K562 (cell line): ENCODE measurements around the gene IL27RA. TPM values are rescaled to one million over a fixed set of nuclear protein-coding genes. Genes with fewer than 3 reads are reported as not detected.

Experiments
- ATAC-seq: fragments of 200-7000 bp; cut with Tn5 transposase; 3 replicates; pipeline ENCODE4 v1.9.1; 2020; ENCODE audit warnings: moderate library complexity
- BruUV-seq: library from RNA; stranded (reverse); fragments of 400-500 nt; replicated peaks from 2 replicates; lab custom pipeline; 2021; lab: Mats Ljungman, UMichigan
- CTCF ChIA-PET: fragments of 300-600 bp; formaldehyde crosslinking; extraction: SDS; loops from one replicate; lab custom pipeline; 2021; ENCODE audit warnings: low intra/inter-chr PET ratio; lab: Yijun Ruan, JAX
- POLR2A ChIA-PET: fragments of 300-600, 350-650 bp; sonication (Branson Sonifier 250); formaldehyde crosslinking; extraction: SDS; loops from one replicate; lab custom pipeline; 2021; ENCODE audit warnings: antibody characterized with exemption, inconsistent platforms; lab: Yijun Ruan, JAX
- DNase-seq, 4 experiments: peaks; one replicate each; pipeline versions ENCODE4 v3.0.0 to v3.0.0-alpha.2; 2011 to 2018; ENCODE audit warnings: low spot score in 3 of 4, mixed read lengths in 3 of 4; ENCODE audit errors: extremely low read depth in 1 of 4
- FAIRE-seq: peaks from 2 replicates; lab custom pipeline; 2011; peaks lifted over from hg19 to GRCh38; lab: Jason Lieb, UNC
- H2AFZ ChIP-seq: 2 replicates; pipeline ENCODE4 v1.6.0; 2011; ENCODE audit warnings: low read depth, low read length, control low read depth, inconsistent platforms
- H3K27ac ChIP-seq: fragments of 200-600 bp; 3 replicates; pipeline ENCODE4 v1.8.0; 2011; ENCODE audit warnings: low read depth, mild to moderate bottlenecking, control low read depth, inconsistent platforms, low read length, moderate library complexity, mixed read lengths; ENCODE audit errors: extremely low read depth
- H3K27me3 ChIP-seq, 2 experiments: fragments of 300-600 bp in 1 of 2; 2 replicates in 1 of 2; 3 replicates in 1 of 2; pipeline versions ENCODE4 v1.6.0 to v1.8.0; 2011; ENCODE audit warnings: inconsistent platforms in 2 of 2, low read length in 2 of 2, mild to moderate bottlenecking in 1 of 2, mixed read lengths in 1 of 2, moderate library complexity in 1 of 2; ENCODE audit not compliant: control insufficient read depth in 2 of 2, insufficient read depth in 2 of 2
- H3K36me3 ChIP-seq: fragments of 300-600 bp; 3 replicates; pipeline ENCODE4 v1.8.0; 2011; ENCODE audit warnings: mild to moderate bottlenecking, low read length, inconsistent platforms; ENCODE audit not compliant: control insufficient read depth, insufficient read depth
- H3K4me1 ChIP-seq, 2 experiments: fragments of 200-600 bp in 1 of 2; replicated peaks in 1 of 2; 2 replicates in 1 of 2; 3 replicates in 1 of 2; pipeline versions ENCODE4 v1.5.1 to v1.8.0; 2011; ENCODE audit warnings: inconsistent platforms in 2 of 2, low read length in 2 of 2, mild to moderate bottlenecking in 1 of 2, mixed read lengths in 1 of 2, moderate library complexity in 1 of 2; ENCODE audit not compliant: control insufficient read depth in 2 of 2, insufficient read depth in 2 of 2
- H3K4me2 ChIP-seq: 2 replicates; pipeline ENCODE4 v1.6.1; 2011; ENCODE audit warnings: low read length, control low read depth, inconsistent platforms, mixed read lengths; ENCODE audit not compliant: insufficient read depth
- H3K4me3 ChIP-seq: fragments of 200-600 bp; sonication (generic), shearing (Covaris generic); 2 replicates; pipeline ENCODE4 v1.5.1; 2016; ENCODE audit warnings: control low read depth, inconsistent platforms
- H3K79me2 ChIP-seq: fragments of 200-600 bp; 3 replicates; pipeline ENCODE4 v1.8.0; 2011; ENCODE audit warnings: low read length, inconsistent platforms; ENCODE audit not compliant: control insufficient read depth, insufficient read depth
- H3K9ac ChIP-seq, 2 experiments: 2 replicates each; pipeline versions ENCODE4 v1.6.0 to v1.6.1; 2011; ENCODE audit warnings: low read depth in 2 of 2, low read length in 2 of 2, control low read depth in 1 of 2, inconsistent platforms in 1 of 2, mild to moderate bottlenecking in 1 of 2, mixed read lengths in 1 of 2; ENCODE audit not compliant: insufficient read depth in 1 of 2
- H3K9me1 ChIP-seq: one replicate; pipeline ENCODE4 v1.6.0; 2011; ENCODE audit warnings: inconsistent platforms, mild to moderate bottlenecking, low read length, moderate library complexity; ENCODE audit not compliant: control insufficient read depth, insufficient read depth
- H3K9me3 ChIP-seq: replicated peaks from 2 replicates; pipeline ENCODE4 v1.5.1; 2011; ENCODE audit warnings: low read depth, low read length, inconsistent platforms; ENCODE audit not compliant: control insufficient read depth, insufficient read depth
- H4K20me1 ChIP-seq: replicated peaks from 2 replicates; pipeline ENCODE4 v1.6.1; 2011; ENCODE audit warnings: low read length, inconsistent platforms, mixed read lengths; ENCODE audit not compliant: control insufficient read depth, insufficient read depth
- C11orf30 ChIP-seq: fragments of 450-650 bp; IDR thresholded peaks from 2 replicates; pipeline ENCODE4 v1.6.1; 2016; ENCODE audit warnings: low read depth, mild to moderate bottlenecking
- CGGBP1 ChIP-seq: fragments of 250-450 bp; sonication (Bioruptor Pico); IDR thresholded peaks from 2 replicates; pipeline ENCODE4 v1.9.0; 2021; ENCODE audit warnings: mild to moderate bottlenecking
- EP400 ChIP-seq: fragments of 450-650 bp; IDR thresholded peaks from 2 replicates; pipeline ENCODE4 v1.6.1; 2017; ENCODE audit warnings: antibody characterized with exemption, mild to moderate bottlenecking, moderate library complexity
- IRF1 ChIP-seq: sonication (generic); formaldehyde crosslinking; IDR thresholded peaks from 2 replicates; pipeline ENCODE4 v1.8.0; 2022; ENCODE audit warnings: missing genetic modification reagents, mild to moderate bottlenecking, borderline replicate concordance
- MXD1 ChIP-seq: fragments of 250-450 bp; sonication (Bioruptor Pico); IDR thresholded peaks from 2 replicates; pipeline ENCODE4 v1.8.0; 2021; ENCODE audit warnings: borderline replicate concordance, mild to moderate bottlenecking, moderate library complexity; ENCODE audit not compliant: poor library complexity, severe bottlenecking
- POLR2AphosphoS5 ChIP-seq: IDR thresholded peaks from 2 replicates; pipeline ENCODE4 v1.6.1; 2011; ENCODE audit warnings: mild to moderate bottlenecking, low read depth, low read length, moderate library complexity; ENCODE audit not compliant: control insufficient read depth, insufficient read depth
- POLR2B ChIP-seq: fragments of 450-650 bp; IDR thresholded peaks from 2 replicates; pipeline ENCODE4 v1.6.1; 2018; ENCODE audit warnings: low read depth; ENCODE audit not compliant: partially characterized antibody
- SMARCB1 ChIP-seq: IDR thresholded peaks from 2 replicates; pipeline ENCODE4 v1.6.1; 2011; ENCODE audit warnings: improper control_type of control experiment, low read depth; ENCODE audit not compliant: insufficient read length
- ZBTB34 ChIP-seq: fragments of 250-450 bp; sonication (Bioruptor Pico); IDR thresholded peaks from 2 replicates; pipeline ENCODE4 v1.8.0; 2021; ENCODE audit warnings: mild to moderate bottlenecking, moderate library complexity
- ZNF217 ChIP-seq: sonication (generic); formaldehyde crosslinking; IDR thresholded peaks from 2 replicates; pipeline ENCODE4 v1.8.0; 2022; ENCODE audit warnings: mild to moderate bottlenecking, missing genetic modification reagents
- ZNF282 ChIP-seq: sonication (generic); formaldehyde crosslinking; IDR thresholded peaks from 2 replicates; pipeline ENCODE4 v1.8.1; 2023; ENCODE audit warnings: missing genetic modification reagents
- ZNF583 ChIP-seq: fragments of 250-450 bp; sonication (Bioruptor Pico); IDR thresholded peaks from 2 replicates; pipeline ENCODE4 v1.4.0; 2020
- ZNF740 ChIP-seq, 3 experiments: fragments of 200-800 bp in 1 of 3; sonication (Bioruptor generic) in 1 of 3; sonication (generic) in 1 of 3; formaldehyde crosslinking in 1 of 3; IDR thresholded peaks; 2 replicates each; pipeline versions ENCODE4 v1.6.1 to v1.8.0; 2016 to 2022; ENCODE audit warnings: mild to moderate bottlenecking in 2 of 3, missing compliant biosample characterization in 2 of 3, missing genetic modification characterization in 2 of 3, missing genetic modification reagents in 1 of 3
- WGBS: fragments of 100-300 bp; shearing (Covaris generic); methylation state at CpG from one replicate; pipeline ENCODE4 v1.1.6; 2016; ENCODE audit warnings: low coverage, mixed read lengths; ENCODE audit not compliant: insufficient coverage; ENCODE audit errors: missing lambda C conversion rate; 5-methylcytosine and 5-hydroxymethylcytosine counted together
- in situ Hi-C: fragments of 300-500 bp; cut with MboI; formaldehyde crosslinking; loops from 4 replicates; pipeline ENCODE4 v1.15.0; 2018; ENCODE audit warnings: inconsistent platforms, mixed read lengths
- intact Hi-C: fragments of 100-400 bp; cut with micrococcal nuclease; formaldehyde crosslinking; loops from 2 replicates; pipeline ENCODE4 v1.14.2; 2022
- polyA plus RNA-seq, 8 experiments: library from polyadenylated mRNA; depleted of rRNA in 4 of 8; stranded (reverse) in 5 of 8; unstranded in 3 of 8; fragments of >200 nt; fragmentation: Nextera tagmentation in 2 of 8; fragmentation: Illumina TruSeq in 1 of 8; extraction: Ambion mirVana in 2 of 8; extraction: Trizol in 1 of 8; gene quantifications; 2 replicates each; pipeline versions ENCODE4 v1.2.1 to v1.2.3, GENCODE V29; 2011 to 2014; ENCODE audit warnings: inconsistent platforms in 1 of 8, missing spikeins in 1 of 8
- total RNA-seq, 7 experiments: library from RNA; depleted of rRNA in 6 of 7; stranded (reverse); fragments of >200 nt in 6 of 7; fragmentation: Illumina TruSeq in 2 of 7; extraction: Trizol in 2 of 7; gene quantifications; 2 replicates each; pipeline versions ENCODE4 v1.2.1 to v1.2.3, GENCODE V29; 2011 to 2021; ENCODE audit warnings: low replicate concordance in 1 of 7

The IL27RA gene
- total and polyA plus RNA-seq, 9 of the 15 experiments (the other 6 are each of a cell fraction or from before 2014, with no cell fraction given) = 1.9 to 15.9 (median 12.0) TPM

- no peak for TF ChIP-seq ZBTB34 (CRISPR knock-in tag)
These were observed 26.8 kb upstream of the IL27RA start (continued) for GRCh38 chr19:14004619-14005348.

GRCh38 chr19:14005349-14006084, 26.0 kb upstream of the IL27RA start:
- H3K9ac ChIP-seq = peak overlapping the region; percentile 93 to 99
- peaks cover 45% of the 10 kb centered on the region for H3K79me2 ChIP-seq
- CTCF ChIA-PET = interaction anchor here (1.4 kb wide), 1 partner anchor 126 kb away, joined by 4 read pairs; no protein-coding TSS in a partner anchor
- peak overlapping the region; percentile 100 for H3K27ac ChIP-seq
- TSS peak; percentile 65 for BruUV-seq
- no peaks in the 10 kb centered on the region for H3K9me1 ChIP-seq
- intact Hi-C loops (loop anchor here (2.0 kb wide), 1 partner anchor 53 kb away; the partner anchor contains the start of gene DCAF15), in situ Hi-C loops (no loop called here)
- peak overlapping the region; percentile 98 for H3K4me2 ChIP-seq
- H3K4me3 ChIP-seq = peak overlapping the region; percentile 82
- no peaks in the 10 kb centered on the region for H3K27me3 ChIP-seq
- ATAC-seq = peak; percentile 78
- under 1% methylated on average over 14 of the region's 50 CpGs for WGBS
- no peaks in the 10 kb centered on the region for H3K9me3 ChIP-seq
- H3K4me1 ChIP-seq = peaks cover 45 to 46% of the 10 kb centered on the region in 2 experiments
- peak; percentile 92 to 94 (median 93) for DNase-seq
- H3K36me3 ChIP-seq = peaks cover 7% of the 10 kb centered on the region; the same call in 1 of the 3 replicates
- FAIRE-seq = no peak
- no peaks in the 10 kb centered on the region for H4K20me1 ChIP-seq
- peak overlapping the region; percentile 53 for H2AFZ ChIP-seq
- POLR2A ChIA-PET = interaction anchor here (0.6 to 2.3 kb wide), 20 partner anchors 7 to 670 kb away, joined by 3 to 15 read pairs (median 7); partner anchors contain the start of genes DCAF15 and IL27RA
- TF ChIP-seq ZNF282 (CRISPR knock-in tag) = no peak
- TF ChIP-seq SMARCB1 = no peak
- no peak for TF ChIP-seq IRF1 (CRISPR knock-in tag)
- TF ChIP-seq C11orf30 = no peak
- peak; percentile 66; the same call in 1 of the 2 replicates for TF ChIP-seq POLR2AphosphoS5
- no peak for TF ChIP-seq CGGBP1 (CRISPR knock-in tag)
- TF ChIP-seq ZNF217 = no peak
- no peak for TF ChIP-seq POLR2B
- no peak; the same call in 1 of the 2 replicates for TF ChIP-seq EP400
- TF ChIP-seq ZNF583 (CRISPR knock-in tag) = no peak
- TF ChIP-seq ZNF740 (CRISPR knock-in tag; IDR thresholded peaks at IDR 0.05) = no peak
- TF ChIP-seq ZNF740 (tag; IDR thresholded peaks at IDR 0.05) = peak in 1 of 2 experiments; percentile 26; a peak in 1 of 4 replicates
- no peak for TF ChIP-seq MXD1
